ENCODE data around the gene PRRC2B.
"Not testable (repeated sequence)": the region's sequence is repeated elsewhere in the genome, so short reads cannot be mapped to it uniquely, and the experiment has no call there.

Gene PRRC2B

GRCh38 chr9:131438190-131438589, 44.3 kb downstream of the PRRC2B start:
- no peak for DNase-seq

GRCh38 chr9:131439224-131439623, 45.3 kb downstream of the PRRC2B start:
- no peak for DNase-seq

- DNase-seq = no peak
Measured at GRCh38 chr9:131441441-131441840, 47.6 kb downstream of the PRRC2B start.

- no peak for DNase-seq
Measured at GRCh38 chr9:131442351-131442750, 48.5 kb downstream of the PRRC2B start.

- DNase-seq = no peak
Measured at GRCh38 chr9:131443648-131444047, 49.8 kb downstream of the PRRC2B start.

GRCh38 chr9:131446276-131446675, 52.4 kb downstream of the PRRC2B start:
- no peak for DNase-seq

- peak in 1 of 2 experiments; percentile 13 for DNase-seq
Measured at GRCh38 chr9:131447148-131447547, 53.3 kb downstream of the PRRC2B start.

GRCh38 chr9:131447600-131447999, 53.7 kb downstream of the PRRC2B start:
- no peak for DNase-seq

GRCh38 chr9:131448818-131449217, 54.9 kb downstream of the PRRC2B start:
- DNase-seq = no peak

- no peak for DNase-seq
Measured at GRCh38 chr9:131449276-131449675, 55.4 kb downstream of the PRRC2B start.

- DNase-seq = no peak
Measured at GRCh38 chr9:131454028-131454427, 60.1 kb downstream of the PRRC2B start.

- not testable (repeated sequence) for DNase-seq
Measured at GRCh38 chr9:131455655-131456054, 61.8 kb downstream of the PRRC2B start.

- no peak for DNase-seq
Measured at GRCh38 chr9:131457746-131458145, 63.9 kb downstream of the PRRC2B start.

GRCh38 chr9:131459056-131459455, 65.2 kb downstream of the PRRC2B start:
- no peak for DNase-seq

GRCh38 chr9:131461166-131461565, 67.3 kb downstream of the PRRC2B start:
- DNase-seq = no peak

GRCh38 chr9:131464354-131465000, 70.6 kb downstream of the PRRC2B start:
- no peak for DNase-seq

- DNase-seq = no peak
Measured at GRCh38 chr9:131465401-131465800, 71.5 kb downstream of the PRRC2B start.

GRCh38 chr9:131467214-131467935, 73.5 kb downstream of the PRRC2B start:
- no peak for DNase-seq

GRCh38 chr9:131468031-131468430, 74.1 kb downstream of the PRRC2B start:
- no peak for DNase-seq

- no peak for DNase-seq
Measured at GRCh38 chr9:131469356-131469755, 75.5 kb downstream of the PRRC2B start.

GRCh38 chr9:131469951-131470350, 76.1 kb downstream of the PRRC2B start:
- DNase-seq = no peak

GRCh38 chr9:131470581-131470991, 76.7 kb downstream of the PRRC2B start:
- no peak for DNase-seq

- DNase-seq = not testable (repeated sequence)
Measured at GRCh38 chr9:131472085-131472484, 78.2 kb downstream of the PRRC2B start.

- no peak for DNase-seq
Measured at GRCh38 chr9:131473198-131473885, 79.5 kb downstream of the PRRC2B start.

All from NCI-H187 (cell line).